IMR-90 (cell line): ENCODE measurements around the gene IGSF3.
"Not testable (repeated sequence)": the region's sequence is repeated elsewhere in the genome, so short reads cannot be mapped to it uniquely, and the experiment has no call there.

ENCODE experiments used
- BHLHE40 ChIP-seq: fragments of 150-350 bp; IDR thresholded peaks from 2 replicates; pipeline ENCODE4 v1.6.1; 2016; ENCODE audit warnings: mild to moderate bottlenecking, low read depth, low read length
- CEBPB ChIP-seq: IDR thresholded peaks from 2 replicates; pipeline ENCODE4 v1.6.1; 2012; ENCODE audit warnings: low read depth, low read length, improper control_type of control experiment
- MXI1 ChIP-seq: IDR thresholded peaks from 2 replicates; pipeline ENCODE4 v1.6.1; 2012; ENCODE audit warnings: low read depth, mild to moderate bottlenecking, low read length, moderate library complexity, borderline replicate concordance
- POLR2A ChIP-seq: IDR thresholded peaks from 2 replicates; pipeline ENCODE4 v1.6.1; 2012; ENCODE audit warnings: mild to moderate bottlenecking, low read depth, low read length
- RFX5 ChIP-seq: IDR thresholded peaks from 2 replicates; pipeline ENCODE4 v1.8.0; 2012; ENCODE audit warnings: low read depth, mild to moderate bottlenecking, low read length, moderate library complexity
- TF ChIP-seq, protein P1 (sequence below): conservative IDR thresholded peaks from 2 replicates; pipeline ENCODE4 v1.5.1; 2012; ENCODE audit warnings: mild to moderate bottlenecking, low read depth, low read length, improper control_type of control experiment
- TF ChIP-seq, protein P2 (sequence below): fragments of 150-350 bp; IDR thresholded peaks from 2 replicates; pipeline ENCODE4 v1.6.1; 2017; ENCODE audit warnings: mild to moderate bottlenecking, antibody characterized with exemption, low read length, low read depth

DNA sequence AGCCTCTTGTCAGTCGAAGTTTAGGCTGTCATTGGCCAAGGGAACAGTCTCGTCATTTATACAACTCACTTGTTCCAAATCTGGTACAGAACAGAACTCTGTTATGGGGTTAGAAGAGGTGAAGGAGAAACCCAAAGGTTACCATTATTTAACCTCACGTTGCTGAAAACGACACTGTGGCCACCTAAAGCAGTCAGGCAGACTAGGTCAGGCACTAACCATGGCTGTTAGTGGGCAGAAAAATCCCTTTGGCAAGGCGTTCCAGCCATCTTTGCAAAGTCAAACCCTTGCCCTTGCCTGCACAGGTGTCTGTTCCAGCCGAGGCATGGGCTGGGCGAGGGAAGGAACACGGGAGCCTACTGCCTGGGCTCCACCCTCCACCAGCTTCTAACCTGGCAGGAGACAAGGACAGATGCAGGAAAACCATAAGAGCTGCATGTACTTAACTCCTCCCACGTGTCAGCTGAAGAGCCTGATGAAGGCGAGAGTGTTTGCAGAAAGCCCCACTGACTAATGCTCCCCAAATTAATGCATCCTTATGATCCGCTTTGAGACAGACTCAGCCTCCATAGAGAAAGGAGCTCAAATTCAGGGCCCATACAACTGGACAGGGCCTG lies 69.0 kb downstream of the IGSF3 start:
- TF ChIP-seq, protein P1, sequence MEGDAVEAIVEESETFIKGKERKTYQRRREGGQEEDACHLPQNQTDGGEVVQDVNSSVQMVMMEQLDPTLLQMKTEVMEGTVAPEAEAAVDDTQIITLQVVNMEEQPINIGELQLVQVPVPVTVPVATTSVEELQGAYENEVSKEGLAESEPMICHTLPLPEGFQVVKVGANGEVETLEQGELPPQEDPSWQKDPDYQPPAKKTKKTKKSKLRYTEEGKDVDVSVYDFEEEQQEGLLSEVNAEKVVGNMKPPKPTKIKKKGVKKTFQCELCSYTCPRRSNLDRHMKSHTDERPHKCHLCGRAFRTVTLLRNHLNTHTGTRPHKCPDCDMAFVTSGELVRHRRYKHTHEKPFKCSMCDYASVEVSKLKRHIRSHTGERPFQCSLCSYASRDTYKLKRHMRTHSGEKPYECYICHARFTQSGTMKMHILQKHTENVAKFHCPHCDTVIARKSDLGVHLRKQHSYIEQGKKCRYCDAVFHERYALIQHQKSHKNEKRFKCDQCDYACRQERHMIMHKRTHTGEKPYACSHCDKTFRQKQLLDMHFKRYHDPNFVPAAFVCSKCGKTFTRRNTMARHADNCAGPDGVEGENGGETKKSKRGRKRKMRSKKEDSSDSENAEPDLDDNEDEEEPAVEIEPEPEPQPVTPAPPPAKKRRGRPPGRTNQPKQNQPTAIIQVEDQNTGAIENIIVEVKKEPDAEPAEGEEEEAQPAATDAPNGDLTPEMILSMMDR: not testable (repeated sequence)
- TF ChIP-seq POLR2A, MXI1, RFX5, CEBPB, BHLHE40: not testable (repeated sequence)
- TF ChIP-seq, protein P2, sequence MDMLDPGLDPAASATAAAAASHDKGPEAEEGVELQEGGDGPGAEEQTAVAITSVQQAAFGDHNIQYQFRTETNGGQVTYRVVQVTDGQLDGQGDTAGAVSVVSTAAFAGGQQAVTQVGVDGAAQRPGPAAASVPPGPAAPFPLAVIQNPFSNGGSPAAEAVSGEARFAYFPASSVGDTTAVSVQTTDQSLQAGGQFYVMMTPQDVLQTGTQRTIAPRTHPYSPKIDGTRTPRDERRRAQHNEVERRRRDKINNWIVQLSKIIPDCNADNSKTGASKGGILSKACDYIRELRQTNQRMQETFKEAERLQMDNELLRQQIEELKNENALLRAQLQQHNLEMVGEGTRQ: not testable (repeated sequence)
